ENCODE data around the gene ERBB3.
"Not testable (repeated sequence)": the region's sequence is repeated elsewhere in the genome, so short reads cannot be mapped to it uniquely, and the experiment has no call there.

The ERBB3 gene

GRCh38 chr12:56116267-56117081 is 36.5 kb downstream of the ERBB3 start, which contains the start of gene RPL41:
RPL41 (plus strand) TSS chr12:56116633.
- peak; percentile 83 for DNase-seq (ENCODE audit: low spot score)

GRCh38 chr12:56117082-56117706 is 37.2 kb downstream of the ERBB3 start:
- not testable (repeated sequence) for DNase-seq (ENCODE audit: low spot score)

GRCh38 chr12:56117778-56118687 is 38.1 kb downstream of the ERBB3 start, which contains the start of gene ZC3H10:
ZC3H10 (plus strand) TSS chr12:56118266; CDS start chr12:56120563, 2,297 bp downstream.
- peak; percentile 98 for DNase-seq (ENCODE audit: low spot score)

- no peak for DNase-seq (ENCODE audit: low spot score)
Measured at GRCh38 chr12:56118688-56119357, 38.9 kb downstream of the ERBB3 start.

GRCh38 chr12:56119361-56119796 is 39.4 kb downstream of the ERBB3 start:
- peak; percentile 96 for DNase-seq (ENCODE audit: low spot score)

- no peak for DNase-seq (ENCODE audit: low spot score)
Measured at GRCh38 chr12:56120158-56120846, 40.3 kb downstream of the ERBB3 start.

GRCh38 chr12:56121204-56121870 is 41.4 kb downstream of the ERBB3 start:
- no peak for DNase-seq (ENCODE audit: low spot score)

- no peak for DNase-seq (ENCODE audit: low spot score)
Measured at GRCh38 chr12:56122637-56123036, 42.7 kb downstream of the ERBB3 start.

GRCh38 chr12:56124133-56124532 is 44.2 kb downstream of the ERBB3 start:
- no peak for DNase-seq (ENCODE audit: low spot score)

GRCh38 chr12:56126732-56127239 is 46.8 kb downstream of the ERBB3 start:
- no peak for DNase-seq (ENCODE audit: low spot score)

GRCh38 chr12:56127485-56127887 is 47.5 kb downstream of the ERBB3 start:
- DNase-seq (ENCODE audit: low spot score): no peak

GRCh38 chr12:56127888-56128669 is 48.1 kb downstream of the ERBB3 start, which contains the start of gene ESYT1:
ESYT1 (plus strand) TSS chr12:56128267; CDS start chr12:56128320, 53 bp downstream.
- DNase-seq (ENCODE audit: low spot score): peak; percentile 100

- no peak for DNase-seq (ENCODE audit: low spot score)
Measured at GRCh38 chr12:56128670-56129205, 48.8 kb downstream of the ERBB3 start.

- DNase-seq (ENCODE audit: low spot score): no peak
Measured at GRCh38 chr12:56129206-56129941, 49.4 kb downstream of the ERBB3 start.

GRCh38 chr12:56129942-56130495 is 50.1 kb downstream of the ERBB3 start:
- no peak for DNase-seq (ENCODE audit: low spot score)

- DNase-seq (ENCODE audit: low spot score): no peak
Measured at GRCh38 chr12:56130876-56131275, 50.9 kb downstream of the ERBB3 start.

GRCh38 chr12:56134897-56135296 is 54.9 kb downstream of the ERBB3 start:
- DNase-seq (ENCODE audit: low spot score): no peak
